ENCODE results near the gene MAP2K2. TPM values are rescaled to one million over a fixed set of nuclear protein-coding genes. Genes with fewer than 3 reads are reported as not detected.

Gene MAP2K2
- total RNA-seq, 1 experiment from 2014 or later, result 185 TPM

DNA sequence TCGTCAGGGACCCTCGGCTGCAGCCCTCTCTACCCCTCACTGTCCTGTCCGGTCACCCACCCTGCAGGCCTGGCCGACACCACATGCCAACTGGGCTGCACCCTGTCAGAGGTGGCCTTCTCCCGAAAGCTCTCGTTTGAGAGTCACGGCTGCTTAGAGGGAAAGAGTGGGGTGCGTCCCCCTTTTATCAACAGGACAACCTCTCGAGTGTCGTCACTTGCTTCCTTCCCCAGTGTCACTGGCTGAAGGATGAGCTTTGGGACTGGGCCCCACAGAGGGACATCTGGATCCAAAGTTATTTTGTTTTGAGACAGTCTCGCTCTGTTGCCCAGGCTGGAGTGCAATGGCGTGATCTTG is 28.5 kb downstream of the MAP2K2 start:
- Histone ChIP-seq H3K9me3 (ENCODE audit: low read depth, low read length, poor library complexity, severe bottlenecking) (no peaks in the 10 kb centered on the region), H3K27ac (ENCODE audit: low read depth, low read length, poor library complexity, severe bottlenecking) (no peak overlapping the region), H3K27me3 (replicated peaks; ENCODE audit: insufficient read depth, low read depth, low read length, poor library complexity) (no peaks in the 10 kb centered on the region), H3K4me3 (ENCODE audit: low read depth, low read length, poor library complexity, severe bottlenecking) (no peak overlapping the region), H3K4me1 (ENCODE audit: insufficient read depth, low read length, poor library complexity, severe bottlenecking) (no peaks in the 10 kb centered on the region), H3K36me3 (ENCODE audit: insufficient read depth, low read length, poor library complexity, severe bottlenecking) (peaks cover 35% of the 10 kb centered on the region)
- ChIA-PET POLR2A (ENCODE audit: low non-redundant PET) (no interaction called here), CTCF (no interaction called here)
- intact Hi-C loops (cut with micrococcal nuclease; ENCODE audit: unreplicated experiment), result no loop called here
- no peak for DNase-seq (ENCODE audit: low spot score)
- TF ChIP-seq EZH2 (IDR thresholded peaks at IDR 0.05; ENCODE audit: borderline replicate concordance, low read depth, low read length, poor library complexity, severe bottlenecking), result no peak
- TF ChIP-seq, protein P1, sequence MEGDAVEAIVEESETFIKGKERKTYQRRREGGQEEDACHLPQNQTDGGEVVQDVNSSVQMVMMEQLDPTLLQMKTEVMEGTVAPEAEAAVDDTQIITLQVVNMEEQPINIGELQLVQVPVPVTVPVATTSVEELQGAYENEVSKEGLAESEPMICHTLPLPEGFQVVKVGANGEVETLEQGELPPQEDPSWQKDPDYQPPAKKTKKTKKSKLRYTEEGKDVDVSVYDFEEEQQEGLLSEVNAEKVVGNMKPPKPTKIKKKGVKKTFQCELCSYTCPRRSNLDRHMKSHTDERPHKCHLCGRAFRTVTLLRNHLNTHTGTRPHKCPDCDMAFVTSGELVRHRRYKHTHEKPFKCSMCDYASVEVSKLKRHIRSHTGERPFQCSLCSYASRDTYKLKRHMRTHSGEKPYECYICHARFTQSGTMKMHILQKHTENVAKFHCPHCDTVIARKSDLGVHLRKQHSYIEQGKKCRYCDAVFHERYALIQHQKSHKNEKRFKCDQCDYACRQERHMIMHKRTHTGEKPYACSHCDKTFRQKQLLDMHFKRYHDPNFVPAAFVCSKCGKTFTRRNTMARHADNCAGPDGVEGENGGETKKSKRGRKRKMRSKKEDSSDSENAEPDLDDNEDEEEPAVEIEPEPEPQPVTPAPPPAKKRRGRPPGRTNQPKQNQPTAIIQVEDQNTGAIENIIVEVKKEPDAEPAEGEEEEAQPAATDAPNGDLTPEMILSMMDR (conservative IDR thresholded peaks at IDR 0.05; ENCODE audit: low read depth, low read length), result no peak
- BruUV-seq (replicated peaks), result no TSS peak

DNA sequence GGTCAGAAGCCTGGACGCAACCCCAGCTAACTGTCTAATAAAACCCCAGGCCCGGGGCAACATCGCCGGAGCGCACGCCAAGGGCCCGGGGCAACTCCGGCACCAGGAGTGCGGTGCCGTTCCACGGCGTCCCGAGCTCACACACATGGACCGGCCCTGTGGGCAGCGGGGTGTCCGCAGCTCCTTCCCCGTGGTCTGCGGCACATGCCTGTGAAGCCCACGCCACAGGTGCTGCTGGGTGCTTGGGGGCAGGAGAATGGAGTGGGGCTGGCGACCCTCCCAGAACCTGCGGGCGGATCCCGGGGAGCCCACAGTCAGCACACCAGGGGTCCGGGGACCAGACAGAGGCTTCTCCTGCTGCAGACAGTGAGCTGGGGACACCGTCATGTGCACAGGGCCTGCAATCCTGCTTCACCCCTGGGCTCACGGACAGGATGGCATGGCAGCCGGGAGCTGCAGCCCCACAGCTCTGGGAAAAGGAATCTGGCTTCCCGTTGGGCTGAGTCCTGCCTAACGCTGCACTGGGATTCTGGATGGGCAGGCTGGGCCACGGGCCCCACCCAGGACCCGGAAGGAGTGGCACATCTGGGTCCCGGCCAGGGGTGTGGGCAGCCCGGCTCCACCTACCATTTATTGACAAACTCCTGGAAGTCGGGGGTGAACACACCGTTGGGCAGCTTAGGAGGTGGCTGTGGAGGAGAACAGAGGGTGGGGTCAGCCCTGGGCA is 29.0 kb downstream of the MAP2K2 start:
- no peaks in the 10 kb centered on the region for H3K27me3 ChIP-seq (replicated peaks; ENCODE audit: insufficient read depth, low read depth, low read length, poor library complexity)
- H3K27ac ChIP-seq (ENCODE audit: low read depth, low read length, poor library complexity, severe bottlenecking), result no peak overlapping the region
- H3K36me3 ChIP-seq (ENCODE audit: insufficient read depth, low read length, poor library complexity, severe bottlenecking), result peaks cover 35% of the 10 kb centered on the region
- H3K4me3 ChIP-seq (ENCODE audit: low read depth, low read length, poor library complexity, severe bottlenecking), result no peak overlapping the region
- intact Hi-C loops (cut with micrococcal nuclease; ENCODE audit: unreplicated experiment), result no loop called here
- no peaks in the 10 kb centered on the region for H3K9me3 ChIP-seq (ENCODE audit: low read depth, low read length, poor library complexity, severe bottlenecking)
- H3K4me1 ChIP-seq (ENCODE audit: insufficient read depth, low read length, poor library complexity, severe bottlenecking), result no peaks in the 10 kb centered on the region
- ChIA-PET POLR2A (ENCODE audit: low non-redundant PET) (no interaction called here), CTCF (no interaction called here)
- no peak for DNase-seq (ENCODE audit: low spot score)
- BruUV-seq (replicated peaks), result no TSS peak
- TF ChIP-seq, protein P1 (conservative IDR thresholded peaks at IDR 0.05; ENCODE audit: low read depth, low read length), result no peak

DNA sequence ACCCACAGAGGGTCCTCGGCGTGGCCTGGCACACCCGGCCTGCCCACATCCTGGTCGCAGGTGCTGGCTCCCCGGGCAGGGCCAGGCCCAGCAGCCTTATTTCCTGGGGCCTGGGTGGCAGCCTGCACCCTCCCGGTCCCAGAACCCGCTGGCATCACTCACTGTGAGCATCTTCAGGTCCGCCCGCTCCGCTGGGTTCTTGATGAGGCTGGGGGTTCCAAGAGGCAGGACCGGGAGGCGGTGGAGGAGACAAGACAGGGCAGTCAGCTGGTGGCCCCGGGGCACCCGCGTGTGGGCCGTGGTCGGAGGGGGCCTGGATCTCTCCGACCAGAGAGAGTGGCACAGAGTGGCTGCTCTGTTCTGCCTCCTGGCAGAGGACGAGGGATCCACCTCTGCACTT is 29.6 kb downstream of the MAP2K2 start:
- BruUV-seq (replicated peaks), result no TSS peak
- ChIA-PET CTCF (no interaction called here), POLR2A (ENCODE audit: low non-redundant PET) (no interaction called here)
- TF ChIP-seq, protein P1 (conservative IDR thresholded peaks at IDR 0.05; ENCODE audit: low read depth, low read length), result no peak
- TF ChIP-seq EZH2 (IDR thresholded peaks at IDR 0.05; ENCODE audit: borderline replicate concordance, low read depth, low read length, poor library complexity, severe bottlenecking), result no peak
- Histone ChIP-seq H3K9me3 (ENCODE audit: low read depth, low read length, poor library complexity, severe bottlenecking) (no peaks in the 10 kb centered on the region), H3K36me3 (ENCODE audit: insufficient read depth, low read length, poor library complexity, severe bottlenecking) (peaks cover 30% of the 10 kb centered on the region), H3K4me3 (ENCODE audit: low read depth, low read length, poor library complexity, severe bottlenecking) (no peak overlapping the region), H3K27ac (ENCODE audit: low read depth, low read length, poor library complexity, severe bottlenecking) (no peak overlapping the region), H3K4me1 (ENCODE audit: insufficient read depth, low read length, poor library complexity, severe bottlenecking) (no peaks in the 10 kb centered on the region), H3K27me3 (replicated peaks; ENCODE audit: insufficient read depth, low read depth, low read length, poor library complexity) (no peaks in the 10 kb centered on the region)
- intact Hi-C loops (cut with micrococcal nuclease; ENCODE audit: unreplicated experiment), result no loop called here
- no peak for DNase-seq (ENCODE audit: low spot score)
